DMS53 (cell line): ENCODE results near the gene LHX2.

Source experiments
- DNase-seq: peaks from one replicate; lab custom pipeline; 2025; lab: John Stamatoyannopoulos, UW

Gene LHX2

GRCh38 chr9:124032247-124032646, 20.7 kb downstream of the LHX2 start:
- no peak for DNase-seq

- no peak for DNase-seq
Observed at GRCh38 chr9:124033348-124033747, 21.8 kb downstream of the LHX2 start.

GRCh38 chr9:124033967-124034366, 22.4 kb downstream of the LHX2 start:
- DNase-seq = no peak

- no peak for DNase-seq
Observed at GRCh38 chr9:124035001-124035650, 23.6 kb downstream of the LHX2 start.

GRCh38 chr9:124036578-124036977, 25.0 kb downstream of the LHX2 start:
- DNase-seq = no peak

GRCh38 chr9:124037790-124038189, 26.2 kb downstream of the LHX2 start:
- DNase-seq = peak; percentile 16

- no peak for DNase-seq
Observed at GRCh38 chr9:124038239-124038638, 26.7 kb downstream of the LHX2 start.

- DNase-seq = no peak
Observed at GRCh38 chr9:124038790-124039633, 27.4 kb downstream of the LHX2 start.

- peak; percentile 59 for DNase-seq
Observed at GRCh38 chr9:124040186-124040931, 28.8 kb downstream of the LHX2 start.

GRCh38 chr9:124040935-124041816, 29.6 kb downstream of the LHX2 start:
- peak; percentile 67 for DNase-seq

GRCh38 chr9:124041817-124042116, 30.2 kb downstream of the LHX2 start:
- DNase-seq = peak; percentile 72

- DNase-seq = peak; percentile 34
Observed at GRCh38 chr9:124042201-124042721, 30.7 kb downstream of the LHX2 start.

- DNase-seq = no peak
Observed at GRCh38 chr9:124044448-124044847, 32.9 kb downstream of the LHX2 start.

- DNase-seq = peak; percentile 74
Observed at GRCh38 chr9:124045076-124045829, 33.7 kb downstream of the LHX2 start.

GRCh38 chr9:124045830-124046177, 34.2 kb downstream of the LHX2 start:
- DNase-seq = no peak

- DNase-seq = no peak
Observed at GRCh38 chr9:124046189-124046588, 34.6 kb downstream of the LHX2 start.

- no peak for DNase-seq
Observed at GRCh38 chr9:124047251-124047672, 35.7 kb downstream of the LHX2 start.

GRCh38 chr9:124050955-124051354, 39.4 kb downstream of the LHX2 start:
- DNase-seq = no peak

- no peak for DNase-seq
Observed at GRCh38 chr9:124052401-124052800, 40.8 kb downstream of the LHX2 start.

- peak; percentile 33 for DNase-seq
Observed at GRCh38 chr9:124054582-124055227, 43.1 kb downstream of the LHX2 start.
